HepG2 (cell line): ENCODE measurements around the gene DHRS11. TPM values are rescaled to one million over a fixed set of nuclear protein-coding genes. Genes with fewer than 3 reads are reported as not detected.

ENCODE experiments used
- FOXM1 ChIP-seq: sonication (generic); formaldehyde crosslinking; IDR thresholded peaks from 2 replicates; pipeline ENCODE4 v1.5.0; 2020; ENCODE audit warnings: missing genetic modification reagents
- HMG20B ChIP-seq: conservative IDR thresholded peaks from 2 replicates; pipeline ENCODE4 v1.6.1; 2016; ENCODE audit warnings: missing genetic modification reagents, missing compliant biosample characterization
- KDM2A ChIP-seq: sonication (generic); formaldehyde crosslinking; IDR thresholded peaks from 2 replicates; pipeline ENCODE4 v1.4.0; 2020; ENCODE audit warnings: low read depth, missing genetic modification reagents, borderline replicate concordance
- NR2C2 ChIP-seq: sonication (generic); formaldehyde crosslinking; IDR thresholded peaks from 2 replicates; pipeline ENCODE4 v1.4.0; 2020; ENCODE audit warnings: missing genetic modification reagents, mild to moderate bottlenecking, moderate library complexity, borderline replicate concordance
- RAD21 ChIP-seq: fragments of 450-650 bp; formaldehyde crosslinking; IDR thresholded peaks from 2 replicates; pipeline ENCODE4 v1.5.0; 2020; ENCODE audit warnings: mild to moderate bottlenecking
- RFX5 ChIP-seq: IDR thresholded peaks from 2 replicates; pipeline ENCODE4 v1.6.1; 2011; ENCODE audit warnings: low read depth, low read length, improper control_type of control experiment
- SALL1 ChIP-seq: sonication (generic); formaldehyde crosslinking; IDR thresholded peaks from 2 replicates; pipeline ENCODE4 v1.8.0; 2022; ENCODE audit warnings: mild to moderate bottlenecking, missing genetic modification reagents
- ZNF224 ChIP-seq: sonication (generic); formaldehyde crosslinking; IDR thresholded peaks from 2 replicates; pipeline ENCODE4 v1.5.0; 2020; ENCODE audit warnings: mild to moderate bottlenecking, missing genetic modification reagents
- ZNF546 ChIP-seq: sonication (generic); formaldehyde crosslinking; conservative IDR thresholded peaks from 2 replicates; pipeline ENCODE4 v1.8.1; 2023; ENCODE audit warnings: mild to moderate bottlenecking, missing genetic modification reagents
- ZNF720 ChIP-seq: sonication (generic); formaldehyde crosslinking; IDR thresholded peaks from 2 replicates; pipeline ENCODE4 v1.4.0; 2020; ENCODE audit warnings: missing genetic modification reagents
- polyA plus RNA-seq, 8 experiments: library from polyadenylated mRNA; depleted of rRNA in 3 of 8; stranded (reverse) in 7 of 8; unstranded in 1 of 8; fragments of >200 nt; fragmentation: Illumina TruSeq in 4 of 8; extraction: Trizol in 4 of 8; gene quantifications; 2 replicates each; pipeline versions ENCODE4 v1.2.1 to v1.2.3, GENCODE V29; 2011 to 2016; ENCODE audit warnings: low read depth in 4 of 8, missing spikeins in 1 of 8, mixed read lengths in 1 of 8; ENCODE audit not compliant: insufficient read depth in 1 of 8
- total RNA-seq, 5 experiments: library from RNA; depleted of rRNA; stranded (reverse); fragments of >200 nt; fragmentation: Illumina TruSeq; extraction: Trizol; gene quantifications; 2 replicates each; pipeline ENCODE4 v1.2.3, GENCODE V29; 2016; ENCODE audit warnings: low read depth in 1 of 5
- TF ChIP-seq, protein P1 (sequence below): sonication (generic); formaldehyde crosslinking; IDR thresholded peaks from 2 replicates; pipeline ENCODE4 v1.4.0; 2020; ENCODE audit warnings: low read depth, mild to moderate bottlenecking, missing genetic modification reagents
- TF ChIP-seq, protein P2 (sequence below): sonication (generic); formaldehyde crosslinking; IDR thresholded peaks from 2 replicates; pipeline ENCODE4 v1.4.0; 2020; ENCODE audit warnings: missing genetic modification reagents, borderline replicate concordance
- TF ChIP-seq, protein P3 (sequence below): sonication (generic); formaldehyde crosslinking; IDR thresholded peaks from 2 replicates; pipeline ENCODE4 v1.5.0; 2020; ENCODE audit warnings: missing genetic modification reagents, mild to moderate bottlenecking, borderline replicate concordance
- TF ChIP-seq, protein P4 (sequence below): IDR thresholded peaks from 2 replicates; pipeline ENCODE4 v1.6.1; 2018; ENCODE audit warnings: missing genetic modification reagents, mild to moderate bottlenecking, missing compliant biosample characterization
- TF ChIP-seq, protein P5 (sequence below): sonication (generic); formaldehyde crosslinking; IDR thresholded peaks from 2 replicates; pipeline ENCODE4 v1.8.0; 2023; ENCODE audit warnings: mild to moderate bottlenecking, missing genetic modification reagents
- TF ChIP-seq, protein P6 (sequence below): sonication (generic); formaldehyde crosslinking; IDR thresholded peaks from 2 replicates; pipeline ENCODE4 v1.9.0; 2021; ENCODE audit warnings: mild to moderate bottlenecking, missing genetic modification reagents

Gene DHRS11
- total and polyA plus RNA-seq, 2 of the 13 experiments (the other 11 are each of a cell fraction or from before 2014, with no cell fraction given) = 28.4 to 41.9 TPM

DNA sequence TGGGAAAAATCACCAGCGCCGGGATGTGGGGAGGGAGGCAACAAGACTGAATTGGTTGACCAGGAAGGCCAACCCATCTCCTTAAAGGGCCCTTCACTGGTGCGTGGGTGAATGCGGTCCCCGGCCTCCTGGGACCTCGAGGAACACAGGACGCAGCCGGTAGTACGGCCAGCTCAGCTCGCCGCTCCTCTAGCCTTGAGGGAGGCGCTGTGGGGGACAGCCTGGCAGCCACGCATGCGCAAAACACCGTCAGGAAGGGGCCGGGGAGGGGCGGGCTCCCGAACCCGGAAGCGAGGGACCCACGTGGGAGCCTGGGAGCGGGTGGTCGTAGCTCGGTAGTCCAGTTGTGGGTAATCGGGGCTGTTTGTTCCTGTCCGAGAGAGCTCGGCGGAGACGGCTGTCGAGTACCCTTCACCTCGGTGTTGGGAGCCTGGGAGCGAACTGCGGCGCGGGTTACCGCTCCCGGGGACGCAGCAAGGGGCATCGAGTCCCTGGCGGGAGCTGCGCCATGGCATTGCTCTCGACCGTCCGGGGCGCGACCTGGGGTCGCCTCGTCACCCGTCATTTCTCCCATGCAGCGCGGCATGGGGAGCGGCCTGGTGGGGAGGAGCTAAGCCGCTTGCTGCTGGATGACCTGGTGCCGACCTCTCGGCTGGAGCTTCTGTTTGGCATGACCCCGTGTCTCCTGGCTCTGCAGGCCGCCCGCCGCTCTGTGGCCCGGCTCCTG is 9.8 kb downstream of the DHRS11 start, which contains the start of gene MRM1 (continued):
- TF ChIP-seq, protein P1, sequence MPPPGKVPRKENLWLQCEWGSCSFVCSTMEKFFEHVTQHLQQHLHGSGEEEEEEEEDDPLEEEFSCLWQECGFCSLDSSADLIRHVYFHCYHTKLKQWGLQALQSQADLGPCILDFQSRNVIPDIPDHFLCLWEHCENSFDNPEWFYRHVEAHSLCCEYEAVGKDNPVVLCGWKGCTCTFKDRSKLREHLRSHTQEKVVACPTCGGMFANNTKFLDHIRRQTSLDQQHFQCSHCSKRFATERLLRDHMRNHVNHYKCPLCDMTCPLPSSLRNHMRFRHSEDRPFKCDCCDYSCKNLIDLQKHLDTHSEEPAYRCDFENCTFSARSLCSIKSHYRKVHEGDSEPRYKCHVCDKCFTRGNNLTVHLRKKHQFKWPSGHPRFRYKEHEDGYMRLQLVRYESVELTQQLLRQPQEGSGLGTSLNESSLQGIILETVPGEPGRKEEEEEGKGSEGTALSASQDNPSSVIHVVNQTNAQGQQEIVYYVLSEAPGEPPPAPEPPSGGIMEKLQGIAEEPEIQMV = no peak
- TF ChIP-seq, protein P2, sequence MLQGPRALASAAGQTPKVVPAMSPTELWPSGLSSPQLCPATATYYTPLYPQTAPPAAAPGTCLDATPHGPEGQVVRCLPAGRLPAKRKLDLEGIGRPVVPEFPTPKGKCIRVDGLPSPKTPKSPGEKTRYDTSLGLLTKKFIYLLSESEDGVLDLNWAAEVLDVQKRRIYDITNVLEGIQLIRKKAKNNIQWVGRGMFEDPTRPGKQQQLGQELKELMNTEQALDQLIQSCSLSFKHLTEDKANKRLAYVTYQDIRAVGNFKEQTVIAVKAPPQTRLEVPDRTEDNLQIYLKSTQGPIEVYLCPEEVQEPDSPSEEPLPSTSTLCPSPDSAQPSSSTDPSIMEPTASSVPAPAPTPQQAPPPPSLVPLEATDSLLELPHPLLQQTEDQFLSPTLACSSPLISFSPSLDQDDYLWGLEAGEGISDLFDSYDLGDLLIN (CRISPR knock-in tag) = no peak
- 0 out of 2 replicates have a peak, but pooled peaks have one; percentile 60 for TF ChIP-seq ZNF224 (CRISPR knock-in tag)
- TF ChIP-seq NR2C2 (CRISPR knock-in tag) = peak; percentile 59; the same call in 1 of the 2 replicates
- no peak for TF ChIP-seq ZNF546
- no peak for TF ChIP-seq ZNF720 (CRISPR knock-in tag)
- TF ChIP-seq, protein P3, sequence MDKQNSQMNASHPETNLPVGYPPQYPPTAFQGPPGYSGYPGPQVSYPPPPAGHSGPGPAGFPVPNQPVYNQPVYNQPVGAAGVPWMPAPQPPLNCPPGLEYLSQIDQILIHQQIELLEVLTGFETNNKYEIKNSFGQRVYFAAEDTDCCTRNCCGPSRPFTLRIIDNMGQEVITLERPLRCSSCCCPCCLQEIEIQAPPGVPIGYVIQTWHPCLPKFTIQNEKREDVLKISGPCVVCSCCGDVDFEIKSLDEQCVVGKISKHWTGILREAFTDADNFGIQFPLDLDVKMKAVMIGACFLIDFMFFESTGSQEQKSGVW (CRISPR knock-in tag) = no peak
- no peak for TF ChIP-seq RFX5
- TF ChIP-seq, protein P4, sequence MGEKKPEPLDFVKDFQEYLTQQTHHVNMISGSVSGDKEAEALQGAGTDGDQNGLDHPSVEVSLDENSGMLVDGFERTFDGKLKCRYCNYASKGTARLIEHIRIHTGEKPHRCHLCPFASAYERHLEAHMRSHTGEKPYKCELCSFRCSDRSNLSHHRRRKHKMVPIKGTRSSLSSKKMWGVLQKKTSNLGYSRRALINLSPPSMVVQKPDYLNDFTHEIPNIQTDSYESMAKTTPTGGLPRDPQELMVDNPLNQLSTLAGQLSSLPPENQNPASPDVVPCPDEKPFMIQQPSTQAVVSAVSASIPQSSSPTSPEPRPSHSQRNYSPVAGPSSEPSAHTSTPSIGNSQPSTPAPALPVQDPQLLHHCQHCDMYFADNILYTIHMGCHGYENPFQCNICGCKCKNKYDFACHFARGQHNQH (CRISPR knock-in tag) = no peak; the same call in none of the 2 replicates
- no peak; the same call in 1 of the 2 replicates for TF ChIP-seq HMG20B (CRISPR knock-in tag)
- TF ChIP-seq SALL1 (CRISPR knock-in tag) = peak; percentile 71
- no peak; the same call in 1 of the 2 replicates for TF ChIP-seq FOXM1 (CRISPR knock-in tag)
- peak; percentile 97 for TF ChIP-seq KDM2A
- TF ChIP-seq, protein P5, sequence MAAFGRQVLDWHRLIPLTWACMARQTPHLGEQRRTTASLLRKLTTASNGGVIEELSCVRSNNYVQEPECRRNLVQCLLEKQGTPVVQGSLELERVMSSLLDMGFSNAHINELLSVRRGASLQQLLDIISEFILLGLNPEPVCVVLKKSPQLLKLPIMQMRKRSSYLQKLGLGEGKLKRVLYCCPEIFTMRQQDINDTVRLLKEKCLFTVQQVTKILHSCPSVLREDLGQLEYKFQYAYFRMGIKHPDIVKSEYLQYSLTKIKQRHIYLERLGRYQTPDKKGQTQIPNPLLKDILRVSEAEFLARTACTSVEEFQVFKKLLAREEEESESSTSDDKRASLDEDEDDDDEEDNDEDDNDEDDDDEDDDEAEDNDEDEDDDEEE (CRISPR knock-in tag) = no peak
- no peak; the same call in 1 of the 2 replicates for TF ChIP-seq RAD21 (CRISPR knock-in tag)
- TF ChIP-seq, protein P6, sequence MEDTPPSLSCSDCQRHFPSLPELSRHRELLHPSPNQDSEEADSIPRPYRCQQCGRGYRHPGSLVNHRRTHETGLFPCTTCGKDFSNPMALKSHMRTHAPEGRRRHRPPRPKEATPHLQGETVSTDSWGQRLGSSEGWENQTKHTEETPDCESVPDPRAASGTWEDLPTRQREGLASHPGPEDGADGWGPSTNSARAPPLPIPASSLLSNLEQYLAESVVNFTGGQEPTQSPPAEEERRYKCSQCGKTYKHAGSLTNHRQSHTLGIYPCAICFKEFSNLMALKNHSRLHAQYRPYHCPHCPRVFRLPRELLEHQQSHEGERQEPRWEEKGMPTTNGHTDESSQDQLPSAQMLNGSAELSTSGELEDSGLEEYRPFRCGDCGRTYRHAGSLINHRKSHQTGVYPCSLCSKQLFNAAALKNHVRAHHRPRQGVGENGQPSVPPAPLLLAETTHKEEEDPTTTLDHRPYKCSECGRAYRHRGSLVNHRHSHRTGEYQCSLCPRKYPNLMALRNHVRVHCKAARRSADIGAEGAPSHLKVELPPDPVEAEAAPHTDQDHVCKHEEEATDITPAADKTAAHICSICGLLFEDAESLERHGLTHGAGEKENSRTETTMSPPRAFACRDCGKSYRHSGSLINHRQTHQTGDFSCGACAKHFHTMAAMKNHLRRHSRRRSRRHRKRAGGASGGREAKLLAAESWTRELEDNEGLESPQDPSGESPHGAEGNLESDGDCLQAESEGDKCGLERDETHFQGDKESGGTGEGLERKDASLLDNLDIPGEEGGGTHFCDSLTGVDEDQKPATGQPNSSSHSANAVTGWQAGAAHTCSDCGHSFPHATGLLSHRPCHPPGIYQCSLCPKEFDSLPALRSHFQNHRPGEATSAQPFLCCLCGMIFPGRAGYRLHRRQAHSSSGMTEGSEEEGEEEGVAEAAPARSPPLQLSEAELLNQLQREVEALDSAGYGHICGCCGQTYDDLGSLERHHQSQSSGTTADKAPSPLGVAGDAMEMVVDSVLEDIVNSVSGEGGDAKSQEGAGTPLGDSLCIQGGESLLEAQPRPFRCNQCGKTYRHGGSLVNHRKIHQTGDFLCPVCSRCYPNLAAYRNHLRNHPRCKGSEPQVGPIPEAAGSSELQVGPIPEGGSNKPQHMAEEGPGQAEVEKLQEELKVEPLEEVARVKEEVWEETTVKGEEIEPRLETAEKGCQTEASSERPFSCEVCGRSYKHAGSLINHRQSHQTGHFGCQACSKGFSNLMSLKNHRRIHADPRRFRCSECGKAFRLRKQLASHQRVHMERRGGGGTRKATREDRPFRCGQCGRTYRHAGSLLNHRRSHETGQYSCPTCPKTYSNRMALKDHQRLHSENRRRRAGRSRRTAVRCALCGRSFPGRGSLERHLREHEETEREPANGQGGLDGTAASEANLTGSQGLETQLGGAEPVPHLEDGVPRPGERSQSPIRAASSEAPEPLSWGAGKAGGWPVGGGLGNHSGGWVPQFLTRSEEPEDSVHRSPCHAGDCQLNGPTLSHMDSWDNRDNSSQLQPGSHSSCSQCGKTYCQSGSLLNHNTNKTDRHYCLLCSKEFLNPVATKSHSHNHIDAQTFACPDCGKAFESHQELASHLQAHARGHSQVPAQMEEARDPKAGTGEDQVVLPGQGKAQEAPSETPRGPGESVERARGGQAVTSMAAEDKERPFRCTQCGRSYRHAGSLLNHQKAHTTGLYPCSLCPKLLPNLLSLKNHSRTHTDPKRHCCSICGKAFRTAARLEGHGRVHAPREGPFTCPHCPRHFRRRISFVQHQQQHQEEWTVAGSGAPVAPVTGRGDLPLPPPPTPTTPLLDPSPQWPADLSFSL (CRISPR knock-in tag) = no peak
